ELF-1 (cell line): ENCODE data around the gene P3R3URF.
"Not testable (repeated sequence)": the region's sequence is repeated elsewhere in the genome, so short reads cannot be mapped to it uniquely, and the experiment has no call there.

ENCODE experiments used
- DNase-seq: peaks from one replicate; pipeline ENCODE4 v3.0.0-alpha.2; 2016; ENCODE audit warnings: low read depth, low spot score

Gene P3R3URF

DNA sequence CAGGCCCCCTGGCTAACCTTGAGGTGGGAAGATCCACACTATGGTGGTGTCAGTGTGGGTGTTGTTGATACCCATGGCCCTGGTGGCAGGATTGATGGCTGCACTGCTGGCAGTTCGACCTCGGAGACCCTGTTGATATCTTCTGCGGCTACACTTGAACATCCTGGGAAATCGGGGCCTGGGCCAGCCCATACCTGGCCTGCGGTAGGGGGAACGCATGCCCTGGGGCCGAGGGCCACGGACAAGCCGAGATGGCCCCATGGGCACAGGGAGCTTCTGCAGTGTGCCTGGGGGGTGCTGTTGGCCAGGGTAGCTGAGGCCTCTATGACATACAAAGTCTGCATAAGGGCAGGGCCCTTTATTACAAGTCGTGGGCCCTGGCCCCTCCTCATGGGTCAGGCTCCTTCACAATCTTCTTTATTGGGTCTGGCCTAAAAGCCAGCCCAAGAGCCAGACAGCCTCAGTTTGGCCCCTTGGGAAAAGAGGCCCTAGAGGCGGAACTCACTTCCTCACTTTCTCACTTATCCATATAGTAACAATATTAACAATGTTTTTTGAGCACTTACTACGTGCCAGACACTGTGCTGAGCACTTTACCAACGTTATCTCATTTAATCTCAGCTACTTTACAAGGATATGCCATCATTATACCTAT lies at the start of gene P3R3URF:
TSS of gene P3R3URF (minus strand) at position 278 of the 655 bp plus-strand sequence. CDS start at position 261, 17 bp downstream.
- no peak for DNase-seq

DNA sequence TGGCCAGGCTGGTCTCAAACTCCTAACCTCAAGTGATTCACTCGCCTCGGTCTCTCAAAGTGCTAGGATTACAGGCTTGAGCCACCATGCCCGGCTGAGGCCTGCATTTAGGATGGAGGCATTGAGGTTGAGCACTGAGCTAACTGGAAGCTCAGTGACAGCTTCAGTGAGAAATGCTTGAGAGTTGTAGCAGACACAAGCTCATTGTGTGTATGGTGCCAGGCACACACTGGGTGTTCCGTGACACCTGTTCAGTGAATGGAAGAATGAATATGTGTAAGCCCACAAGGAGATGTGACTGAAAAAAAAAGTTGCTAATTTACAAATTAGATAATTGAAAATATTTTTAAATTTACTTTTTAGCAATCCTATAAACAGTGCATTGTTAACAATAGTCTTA lies 48.7 kb upstream of the P3R3URF start:
- DNase-seq = no peak

DNA sequence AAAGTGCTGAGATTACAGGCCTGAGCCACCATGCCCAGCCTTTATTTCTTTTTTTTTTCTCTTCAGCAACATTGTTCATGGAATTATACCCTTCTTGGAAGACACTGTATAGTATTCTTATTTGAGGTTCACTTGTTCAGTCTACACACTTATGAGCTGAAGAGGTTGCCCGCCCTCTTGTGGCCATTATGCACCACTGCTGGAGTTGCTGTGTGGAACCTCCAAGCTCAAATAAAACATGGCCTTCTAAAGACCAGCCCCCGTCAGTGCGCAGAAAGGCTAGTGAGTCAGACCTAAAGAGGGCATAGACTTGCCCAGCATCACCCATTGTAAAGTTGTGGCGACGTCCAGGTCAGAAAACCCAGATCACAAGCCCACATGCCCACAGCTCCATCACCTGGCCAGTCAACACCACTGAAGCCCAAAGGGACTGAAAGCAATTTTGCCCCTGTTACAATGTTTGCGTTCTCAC lies 47.2 kb upstream of the P3R3URF start:
- DNase-seq = peak; percentile 90

- DNase-seq = not testable (repeated sequence)
Observed at GRCh38 chr1:46223055-46223454, 46.8 kb upstream of the P3R3URF start.

- DNase-seq = peak; percentile 68
Observed at GRCh38 chr1:46221749-46222148, 45.5 kb upstream of the P3R3URF start.

DNA sequence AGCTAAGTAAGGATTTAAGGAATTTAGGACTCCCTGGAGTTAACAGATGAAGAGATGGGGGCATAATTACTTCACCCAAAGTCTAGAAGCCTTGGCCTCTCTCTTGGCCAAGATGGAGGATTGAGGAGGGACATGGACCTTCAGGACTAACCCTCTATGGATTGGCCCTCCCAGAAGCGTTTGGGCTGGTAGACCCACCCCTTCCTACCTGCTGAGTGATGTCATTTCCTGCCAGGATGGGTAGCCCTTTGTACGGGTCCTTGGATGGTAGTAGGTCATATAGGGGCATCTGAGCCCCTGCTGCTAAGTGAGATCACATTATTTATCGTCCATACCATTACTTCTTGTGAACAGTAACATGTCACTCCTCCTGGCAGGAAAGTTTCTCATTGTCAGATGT lies 44.5 kb upstream of the P3R3URF start:
- DNase-seq = no peak

DNA sequence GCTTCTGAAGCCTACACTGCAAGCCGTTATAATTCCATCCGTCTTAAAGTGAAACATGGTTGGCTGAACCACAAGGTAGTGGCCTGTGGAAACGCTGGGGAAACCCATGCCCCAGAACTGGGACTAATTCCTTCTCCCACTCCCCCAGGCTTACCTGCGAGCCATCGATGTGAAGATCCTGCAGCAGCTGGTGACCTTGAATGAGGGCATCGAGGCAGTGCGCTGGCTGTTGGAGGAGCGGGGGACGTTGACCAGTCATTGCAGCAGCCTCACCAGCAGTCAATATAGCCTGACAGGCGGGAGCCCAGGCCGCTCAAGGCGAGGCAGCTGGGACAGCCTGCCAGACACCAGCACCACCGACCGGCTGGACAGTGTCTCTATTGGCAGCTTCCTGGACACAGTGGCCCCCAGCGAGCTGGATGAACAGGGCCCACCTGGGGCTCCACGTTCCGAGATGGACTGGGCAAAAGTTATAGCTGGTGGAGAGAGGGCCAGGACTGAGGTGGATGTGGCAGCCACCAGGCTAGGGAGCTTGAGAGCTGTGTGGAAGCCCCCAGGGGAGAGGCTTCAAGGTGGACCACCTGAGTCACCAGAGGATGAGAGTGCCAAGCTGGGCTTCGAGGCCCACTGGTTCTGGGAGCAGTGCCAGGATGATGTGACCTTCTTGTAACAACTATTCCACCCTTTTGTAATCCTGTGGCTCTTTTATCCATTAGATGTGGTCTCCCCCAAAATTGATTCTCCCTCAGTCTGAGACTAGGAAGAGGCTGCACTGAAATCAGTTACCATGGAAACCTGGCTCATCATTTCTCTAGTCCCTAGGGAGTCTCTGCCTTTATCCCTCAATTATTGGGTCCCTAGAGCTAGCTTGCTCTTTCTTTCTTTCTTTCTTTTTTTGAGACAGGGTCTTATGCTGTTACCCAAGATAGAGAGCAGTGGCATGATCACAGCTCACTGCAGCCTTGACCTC lies 43.5 kb upstream of the P3R3URF start:
- no peak for DNase-seq

DNA sequence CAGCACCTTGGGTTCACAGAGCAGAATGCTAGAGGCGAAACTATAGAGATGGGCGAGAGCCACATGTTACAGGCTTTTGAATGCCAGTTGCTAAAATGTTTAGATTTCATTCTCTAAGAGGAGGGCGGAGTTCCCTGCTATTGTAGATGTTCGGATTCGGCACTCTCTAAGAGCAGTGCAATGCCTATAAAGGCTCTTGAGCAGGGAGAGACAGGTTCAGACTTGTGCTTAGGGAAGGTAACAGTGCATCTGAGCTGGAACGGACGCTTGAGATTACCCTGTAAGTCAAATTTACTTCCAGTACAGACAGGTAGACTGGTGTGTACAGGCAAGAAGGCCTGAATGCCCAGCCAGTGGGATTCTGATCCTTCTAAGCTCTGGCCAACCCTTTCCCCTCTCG lies 42.2 kb upstream of the P3R3URF start:
- no peak for DNase-seq

GRCh38 chr1:46215504-46215903 lies 39.2 kb upstream of the P3R3URF start:
- no peak for DNase-seq

GRCh38 chr1:46211051-46211450 lies 34.8 kb upstream of the P3R3URF start:
- peak; percentile 63 for DNase-seq

GRCh38 chr1:46210561-46210960 lies 34.3 kb upstream of the P3R3URF start:
- DNase-seq = no peak

DNA sequence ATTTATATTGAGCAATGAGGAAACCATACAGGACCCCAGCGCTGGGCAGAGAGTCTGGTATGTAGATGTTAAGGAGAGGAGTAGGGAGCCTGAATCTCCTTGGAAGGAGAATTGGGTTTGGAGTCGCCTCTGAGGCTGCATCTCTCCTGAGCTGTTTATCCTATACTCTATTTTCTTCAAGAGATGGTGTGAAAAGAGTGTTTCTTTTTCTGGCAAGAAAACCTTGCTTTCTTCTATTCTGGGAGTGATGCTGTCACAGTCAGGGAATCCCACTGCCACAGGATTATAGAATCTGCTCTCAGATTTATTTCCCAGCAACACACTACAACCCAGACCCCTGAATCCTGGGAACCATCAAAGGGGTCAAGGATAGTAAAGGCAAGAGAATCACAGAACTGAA lies 30.1 kb upstream of the P3R3URF start:
- DNase-seq = no peak

GRCh38 chr1:46205791-46206190 lies 29.5 kb upstream of the P3R3URF start:
- DNase-seq = peak; percentile 47

DNA sequence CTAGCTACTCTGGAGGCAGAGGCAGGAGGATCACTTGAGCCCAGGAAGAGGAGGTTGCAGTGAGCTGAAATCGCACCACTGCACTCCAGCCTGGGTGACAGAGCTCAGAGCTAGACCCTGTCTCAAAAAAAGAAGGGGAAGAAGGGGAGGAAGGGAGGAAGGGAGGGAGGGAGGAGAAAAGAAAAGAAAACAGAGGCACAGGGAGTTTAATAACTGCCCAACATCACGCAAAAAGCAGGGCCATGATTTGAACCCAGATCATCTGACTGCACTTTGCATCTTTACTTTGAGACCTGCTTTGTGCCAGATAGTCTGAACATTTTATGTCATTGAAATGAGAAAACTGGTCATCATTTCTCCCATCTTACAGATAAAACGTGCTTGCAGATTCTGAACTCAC lies 28.9 kb upstream of the P3R3URF start:
- DNase-seq = no peak

DNA sequence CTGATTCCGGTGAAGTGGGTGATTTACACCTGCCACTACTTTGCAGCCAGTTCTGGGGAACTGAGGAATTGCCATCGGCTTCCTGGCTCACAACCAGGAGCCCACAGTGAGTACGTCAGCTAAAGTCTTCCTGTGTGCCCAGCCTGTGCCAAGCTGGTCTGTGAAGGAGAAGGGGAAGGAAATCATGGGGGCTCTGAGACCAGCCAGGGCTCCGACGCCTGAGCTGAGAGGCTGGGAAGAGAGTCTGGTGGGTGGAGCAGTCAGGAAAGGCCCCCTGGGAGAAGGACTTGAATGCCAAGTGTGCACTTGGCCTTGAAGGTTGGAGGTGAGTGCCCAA lies 28.1 kb upstream of the P3R3URF start:
- no peak for DNase-seq

DNA sequence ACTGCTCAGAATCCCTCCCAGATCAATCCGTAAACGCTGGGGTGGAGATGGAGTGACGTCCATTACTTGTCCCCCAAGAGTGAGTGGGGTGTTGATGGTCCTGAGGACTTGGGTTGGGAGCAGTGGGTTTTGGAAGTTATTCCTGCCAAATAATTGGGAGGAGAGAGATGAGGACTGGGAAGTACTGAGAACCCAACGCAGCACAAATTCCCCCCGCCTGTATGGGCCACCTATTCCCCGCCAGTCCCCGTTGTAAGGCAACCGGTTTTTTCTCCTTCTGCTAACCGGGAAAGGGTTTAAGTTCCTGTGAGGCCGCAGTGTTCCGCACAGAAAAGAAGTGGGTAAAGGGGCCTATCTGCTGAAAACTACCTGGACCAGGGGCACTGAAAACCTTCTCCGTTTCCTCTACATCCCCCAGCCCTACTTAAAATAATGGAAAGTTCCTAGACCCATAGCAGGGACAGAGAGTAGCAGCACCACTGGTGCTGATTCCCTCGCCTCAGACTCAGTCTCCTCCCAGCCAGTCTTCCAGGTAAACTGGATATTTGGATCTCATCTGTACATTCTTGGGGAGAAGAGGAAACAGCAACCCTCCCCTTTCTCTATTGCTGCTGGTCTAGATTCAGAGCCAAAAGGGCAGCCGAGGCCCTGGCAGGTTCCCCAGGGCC lies 27.6 kb upstream of the P3R3URF start:
- peak; percentile 33 for DNase-seq

- no peak for DNase-seq
Observed at GRCh38 chr1:46199233-46199749, 23.0 kb upstream of the P3R3URF start.

- peak; percentile 65 for DNase-seq
Observed at GRCh38 chr1:46197964-46198811, 21.9 kb upstream of the P3R3URF start, which contains the start of gene POMGNT1. TSS of gene POMGNT1 (minus strand) at chr1:46198434. CDS start at chr1:46197821, 613 bp downstream.

- DNase-seq = no peak
Observed at GRCh38 chr1:46197560-46197963, 21.3 kb upstream of the P3R3URF start.

DNA sequence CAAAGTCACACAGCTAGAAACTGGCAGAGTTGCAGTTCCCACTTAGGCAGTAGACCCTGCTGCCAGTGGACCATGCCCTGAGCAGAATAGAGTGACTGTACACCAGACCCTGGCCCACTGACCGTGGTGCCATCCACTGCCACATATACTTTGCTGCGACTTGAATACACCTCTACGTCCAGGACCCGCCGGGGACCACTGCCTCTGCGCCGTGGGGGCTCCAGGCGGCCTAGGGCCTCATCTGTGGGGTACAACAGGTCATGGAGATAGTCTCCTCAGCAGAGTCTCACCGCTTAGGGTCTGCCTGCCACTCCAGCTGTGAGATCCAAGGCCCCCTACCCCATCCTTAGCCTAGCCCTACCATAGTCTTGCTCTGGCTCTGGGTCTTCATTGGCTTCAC lies 20.3 kb upstream of the P3R3URF start:
- no peak for DNase-seq

GRCh38 chr1:46194641-46195193 lies 18.4 kb upstream of the P3R3URF start:
- DNase-seq = no peak
